Osteocyte (in vitro differentiated cells): ENCODE results near the gene B3GNT7. TPM values are rescaled to one million over a fixed set of nuclear protein-coding genes. Genes with fewer than 3 reads are reported as not detected.

ENCODE experiments used
- DNase-seq: peaks from one replicate; pipeline ENCODE4 v3.0.0; 2021; ENCODE audit warnings: mixed read lengths; ENCODE audit not compliant: unreplicated experiment; ENCODE audit errors: extremely low spot score
- H3K27ac Mint-ChIP-seq: one replicate; pipeline ENCODE4 v1.8.0; 2021; ENCODE audit warnings: mild to moderate bottlenecking, mixed read lengths; ENCODE audit not compliant: unreplicated experiment
- H3K27me3 Mint-ChIP-seq: one replicate; pipeline ENCODE4 v1.8.0; 2021; ENCODE audit warnings: mixed read lengths; ENCODE audit not compliant: unreplicated experiment
- H3K36me3 Mint-ChIP-seq: one replicate; pipeline ENCODE4 v1.8.0; 2021; ENCODE audit warnings: mixed read lengths; ENCODE audit not compliant: unreplicated experiment
- H3K4me1 Mint-ChIP-seq: one replicate; pipeline ENCODE4 v1.8.0; 2021; ENCODE audit warnings: mixed read lengths; ENCODE audit not compliant: unreplicated experiment
- H3K4me3 Mint-ChIP-seq: one replicate; pipeline ENCODE4 v1.8.0; 2021; ENCODE audit warnings: mild to moderate bottlenecking, moderate library complexity, mixed read lengths; ENCODE audit not compliant: unreplicated experiment
- H3K9me3 Mint-ChIP-seq: one replicate; pipeline ENCODE4 v1.8.0; 2021; ENCODE audit warnings: mixed read lengths; ENCODE audit not compliant: unreplicated experiment
- CTCF ChIP-seq: fragments of 200-600 bp; sonication (generic); IDR thresholded peaks from 2 replicates; pipeline ENCODE4 v1.5.0; 2021; ENCODE audit warnings: antibody characterized with exemption, mild to moderate bottlenecking, moderate library complexity
- total RNA-seq: library from RNA; stranded (reverse); gene quantifications from 2 replicates; pipeline ENCODE4 v1.2.1, GENCODE V29; 2021

B3GNT7 gene
- total RNA-seq, 1 donor from 2014 or later, result 1.1 TPM

- Mint-ChIP-seq H3K4me1 (peaks cover 20% of the 10 kb centered on the region), H3K27ac (no peak overlapping the region), H3K36me3 (peaks cover 38% of the 10 kb centered on the region), H3K27me3 (no peaks in the 10 kb centered on the region), H3K4me3 (no peak overlapping the region), H3K9me3 (no peaks in the 10 kb centered on the region)
- no peak for DNase-seq
- TF ChIP-seq CTCF, result no peak
These were observed 33.6 kb upstream of the B3GNT7 start for GRCh38 chr2:231361701-231362554.

- no peaks in the 10 kb centered on the region for H3K9me3 Mint-ChIP-seq
- no peak overlapping the region for H3K4me3 Mint-ChIP-seq
- no peaks in the 10 kb centered on the region for H3K27me3 Mint-ChIP-seq
- no peak overlapping the region for H3K27ac Mint-ChIP-seq
- peaks cover 20% of the 10 kb centered on the region for H3K4me1 Mint-ChIP-seq
- H3K36me3 Mint-ChIP-seq, result peaks cover 42% of the 10 kb centered on the region
- DNase-seq, result no peak
- no peak for TF ChIP-seq CTCF
These were observed 32.8 kb upstream of the B3GNT7 start for GRCh38 chr2:231362555-231363184.

- no peak for TF ChIP-seq CTCF
- DNase-seq, result no peak
- Mint-ChIP-seq H3K36me3 (peaks cover 42% of the 10 kb centered on the region), H3K4me1 (peaks cover 20% of the 10 kb centered on the region), H3K9me3 (no peaks in the 10 kb centered on the region), H3K27me3 (no peaks in the 10 kb centered on the region), H3K27ac (peak overlapping the region; percentile 97), H3K4me3 (no peak overlapping the region)
These were observed 31.4 kb upstream of the B3GNT7 start for GRCh38 chr2:231364061-231364460.

- Mint-ChIP-seq H3K27me3 (no peaks in the 10 kb centered on the region), H3K36me3 (peaks cover 39% of the 10 kb centered on the region), H3K27ac (peak overlapping the region; percentile 97), H3K4me3 (peak overlapping the region; percentile 63), H3K4me1 (peaks cover 20% of the 10 kb centered on the region), H3K9me3 (no peaks in the 10 kb centered on the region)
- no peak for DNase-seq
- TF ChIP-seq CTCF, result no peak
These were observed 30.3 kb upstream of the B3GNT7 start for GRCh38 chr2:231364961-231365810.
